MG63 (cell line): Measurements from ENCODE around the gene PDSS2. TPM values are rescaled to one million over a fixed set of nuclear protein-coding genes. Genes with fewer than 3 reads are reported as not detected.
"Not testable (repeated sequence)": the region's sequence is repeated elsewhere in the genome, so short reads cannot be mapped to it uniquely, and the experiment has no call there.

Experiments used
- DNase-seq: peaks from one replicate; pipeline ENCODE4 v3.0.0-alpha.2; 2020
- H3K27me3 ChIP-seq: fragments of 250-450 bp; sonication (Bioruptor Pico); 2 replicates; pipeline ENCODE4 v1.5.1; 2020; ENCODE audit warnings: mild to moderate bottlenecking, moderate library complexity
- H3K36me3 ChIP-seq: fragments of 250-450 bp; sonication (Bioruptor Pico); 2 replicates; pipeline ENCODE4 v1.5.1; 2020; ENCODE audit warnings: mild to moderate bottlenecking, moderate library complexity
- H3K4me3 ChIP-seq: fragments of 250-450 bp; sonication (Bioruptor Pico); 2 replicates; pipeline ENCODE4 v1.5.1; 2020; ENCODE audit warnings: mild to moderate bottlenecking, moderate library complexity
- H3K9me3 ChIP-seq: fragments of 250-450 bp; sonication (Bioruptor Pico); 2 replicates; pipeline ENCODE4 v1.5.1; 2020; ENCODE audit warnings: mild to moderate bottlenecking, moderate library complexity
- total RNA-seq: library from RNA; depleted of rRNA; stranded (reverse); fragments of >200 nt; shearing (Covaris generic); gene quantifications from 2 replicates; pipeline ENCODE4 v1.2.3, GENCODE V29; 2014; ENCODE audit warnings: low replicate concordance

PDSS2 gene
- total RNA-seq, 1 experiment from 2014 or later: 13.9 TPM

DNA sequence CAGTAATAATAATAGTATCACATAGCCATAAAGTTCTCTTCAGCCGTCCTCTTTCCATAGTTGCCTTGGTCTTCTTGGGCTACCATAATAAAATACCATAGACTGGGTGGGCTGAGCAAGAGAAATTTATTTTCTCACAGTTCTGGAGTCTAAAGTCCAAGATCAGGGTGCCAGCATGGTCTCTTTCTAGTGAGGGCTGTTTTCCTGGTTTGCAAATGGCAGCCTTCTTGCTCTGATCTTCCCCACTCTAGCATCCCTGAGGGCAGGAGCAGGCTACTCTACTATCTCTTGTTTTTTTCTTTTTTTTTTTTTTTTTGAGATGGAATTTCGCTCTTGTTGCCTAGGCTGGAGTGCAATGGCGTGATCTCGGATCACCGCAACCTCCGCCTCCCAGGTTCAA, 335.9 kb downstream of the PDSS2 start:
- H3K27me3 ChIP-seq: no peaks in the 10 kb centered on the region
- DNase-seq: no peak

DNA sequence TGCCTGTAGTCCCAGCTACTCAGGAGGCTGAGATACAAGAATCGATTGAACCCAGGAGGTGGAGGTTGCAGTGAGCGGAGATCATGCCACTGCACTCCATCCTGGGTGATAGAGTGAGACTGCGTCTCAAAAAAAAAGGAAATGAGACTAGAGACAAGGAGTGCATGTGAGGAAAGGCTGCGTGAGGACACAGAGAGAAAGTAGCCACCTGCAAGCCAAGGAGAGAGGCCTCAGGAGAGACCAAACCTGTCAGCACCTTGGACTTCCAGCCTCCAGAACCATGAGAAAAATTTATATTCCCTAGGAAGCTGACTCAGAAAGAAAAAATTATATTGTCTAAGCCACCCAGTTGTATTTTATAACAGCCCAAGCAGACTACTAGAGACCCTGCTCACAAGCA, 336.6 kb downstream of the PDSS2 start:
- no peaks in the 10 kb centered on the region for H3K9me3 ChIP-seq
- no peak for DNase-seq
- no peak overlapping the region for H3K4me3 ChIP-seq
- no peaks in the 10 kb centered on the region for H3K27me3 ChIP-seq
- H3K36me3 ChIP-seq: no peaks in the 10 kb centered on the region

More for the DNA sequence above, 335.9 kb downstream of the PDSS2 start:
- no peak overlapping the region for H3K4me3 ChIP-seq
- H3K36me3 ChIP-seq: no peaks in the 10 kb centered on the region
- no peaks in the 10 kb centered on the region for H3K9me3 ChIP-seq

DNA sequence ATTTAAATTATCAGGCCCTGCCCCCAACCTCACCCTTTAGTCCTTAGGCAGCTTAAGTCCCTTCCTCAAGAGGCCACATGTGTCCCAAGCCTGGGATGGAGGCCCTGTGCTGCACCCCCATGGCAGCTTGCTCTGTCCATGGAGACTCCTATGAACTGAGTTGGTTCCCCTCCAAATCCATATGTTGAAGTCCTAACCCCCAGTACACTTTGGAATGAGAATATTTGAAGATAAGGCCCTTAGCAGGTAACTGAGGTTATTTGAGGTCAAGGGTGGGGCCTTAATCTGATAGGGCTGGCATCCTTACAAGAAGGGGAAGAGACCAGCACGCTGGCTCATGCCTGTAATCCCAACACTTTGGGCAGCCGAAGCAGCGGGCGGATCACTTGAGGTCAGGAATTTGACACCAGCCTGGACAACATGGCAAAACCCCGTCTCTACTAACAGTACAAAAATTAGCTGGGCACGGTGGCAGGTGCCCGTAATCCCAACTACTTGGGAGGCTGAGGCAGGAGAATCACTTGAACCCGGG, 337.3 kb downstream of the PDSS2 start:
- H3K27me3 ChIP-seq: no peaks in the 10 kb centered on the region; the same call in 1 of the 2 replicates
- no peak for DNase-seq
- no peaks in the 10 kb centered on the region for H3K36me3 ChIP-seq
- H3K9me3 ChIP-seq: no peaks in the 10 kb centered on the region
- no peak overlapping the region for H3K4me3 ChIP-seq

DNA sequence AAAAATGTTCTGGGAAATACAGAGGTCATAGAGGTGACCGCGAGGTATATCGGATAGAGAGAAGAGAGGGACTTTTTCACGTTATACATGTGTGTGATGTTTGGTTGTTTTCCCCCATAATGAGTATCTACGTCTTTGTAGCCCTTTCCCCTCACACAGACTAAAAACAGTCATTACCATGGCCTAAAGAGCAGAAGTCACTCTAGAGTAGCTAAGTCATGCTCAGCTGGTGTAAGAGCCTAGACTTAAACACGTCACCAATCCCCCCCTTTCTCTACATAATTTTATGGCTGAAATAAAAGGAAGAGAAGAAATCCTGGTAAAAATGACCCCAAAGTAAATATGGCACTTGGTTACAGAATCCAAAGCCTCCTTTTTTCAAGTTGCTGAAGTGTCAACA, 338.1 kb downstream of the PDSS2 start:
- Histone ChIP-seq H3K36me3 (no peaks in the 10 kb centered on the region), H3K4me3 (no peak overlapping the region), H3K27me3 (peaks cover 1% of the 10 kb centered on the region; the same call in 1 of the 2 replicates), H3K9me3 (no peaks in the 10 kb centered on the region)
- no peak for DNase-seq

DNA sequence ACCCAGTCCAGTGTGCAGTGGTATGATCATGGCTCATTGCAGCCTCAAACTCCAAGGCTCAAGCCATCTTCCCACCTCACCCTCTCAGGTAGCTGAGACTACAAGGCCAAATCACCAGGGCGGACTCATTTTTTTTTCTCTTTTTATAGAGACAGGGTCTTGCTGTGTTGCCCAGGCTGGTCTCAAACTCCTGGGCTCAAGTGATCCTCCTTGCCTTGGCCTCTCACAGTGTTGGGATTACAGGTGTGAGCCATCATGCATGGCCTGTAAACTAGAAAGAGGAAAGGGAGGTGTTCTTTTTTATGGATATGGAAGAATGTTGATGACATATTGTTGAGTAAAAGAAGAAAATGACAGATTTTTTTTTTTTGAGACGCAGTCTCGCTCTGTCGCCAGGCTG, 339.0 kb downstream of the PDSS2 start:
- peaks cover 4% of the 10 kb centered on the region; the same call in 1 of the 2 replicates for H3K27me3 ChIP-seq
- H3K36me3 ChIP-seq: no peaks in the 10 kb centered on the region
- H3K9me3 ChIP-seq: no peaks in the 10 kb centered on the region
- no peak overlapping the region for H3K4me3 ChIP-seq
- DNase-seq: no peak

DNA sequence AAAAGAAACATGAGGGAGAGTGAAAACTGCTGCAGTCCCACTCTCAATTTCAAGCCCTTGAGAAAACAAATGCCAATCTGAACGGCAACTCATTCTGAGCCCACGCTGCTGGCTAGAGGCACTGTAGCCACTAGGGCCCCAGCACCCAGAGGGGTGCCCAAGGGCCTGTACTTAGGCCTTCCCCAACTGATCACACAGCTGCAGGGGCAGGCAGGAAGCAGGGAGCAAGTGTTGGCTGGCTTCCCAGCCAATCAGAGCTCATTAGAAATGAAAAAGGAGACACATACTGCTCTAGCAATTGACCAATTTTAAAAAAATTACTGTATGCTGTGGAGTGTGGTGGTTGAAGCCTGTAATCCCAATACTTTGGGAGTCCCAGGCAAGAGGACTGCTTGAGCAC, 340.4 kb downstream of the PDSS2 start:
- Histone ChIP-seq H3K36me3 (no peaks in the 10 kb centered on the region; the same call in 1 of the 2 replicates), H3K9me3 (no peaks in the 10 kb centered on the region), H3K4me3 (no peak overlapping the region), H3K27me3 (peaks cover 4% of the 10 kb centered on the region; the same call in 1 of the 2 replicates)
- DNase-seq: no peak

DNA sequence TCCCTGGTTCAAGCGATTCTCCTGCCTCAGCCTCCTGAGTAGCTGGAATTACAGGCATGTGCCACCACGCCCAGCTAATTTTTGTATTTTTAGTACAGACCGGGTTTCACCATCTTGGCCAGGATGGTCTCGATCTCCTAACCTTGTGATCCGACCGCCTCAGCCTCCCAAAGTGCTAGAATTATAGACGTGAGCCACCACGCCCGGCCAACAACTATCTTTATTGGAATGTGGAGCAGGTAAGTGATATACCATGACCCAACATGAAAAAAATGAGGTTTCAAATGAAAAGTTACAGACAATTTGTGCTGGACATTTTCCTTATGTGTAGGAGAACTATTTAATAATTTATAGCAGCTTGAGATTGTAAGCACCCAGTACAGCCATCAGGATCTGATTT, 340.8 kb downstream of the PDSS2 start:
- DNase-seq, H3K36me3 ChIP-seq, H3K27me3 ChIP-seq, H3K4me3 ChIP-seq, H3K9me3 ChIP-seq: not testable (repeated sequence)

DNA sequence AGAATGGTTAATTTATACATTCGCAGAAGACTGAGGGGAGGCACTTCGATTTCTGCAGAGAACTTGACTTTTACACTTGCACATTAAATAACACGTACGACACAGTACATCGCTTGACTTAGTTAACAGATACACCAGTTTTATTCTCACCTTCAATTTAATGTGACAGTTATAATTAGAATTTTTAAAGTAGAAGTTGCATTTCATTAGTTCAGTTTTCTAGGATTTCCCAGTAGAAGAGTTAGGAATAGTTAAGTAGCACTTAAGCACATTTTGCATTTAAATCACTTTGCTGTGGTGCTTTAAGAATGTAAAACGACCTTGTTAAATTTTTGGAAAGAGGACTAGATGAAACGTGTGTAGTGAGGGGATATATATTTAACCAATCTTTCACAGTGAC, 342.4 kb downstream of the PDSS2 start:
- no peaks in the 10 kb centered on the region; the same call in 1 of the 2 replicates for H3K36me3 ChIP-seq
- DNase-seq: no peak
- H3K4me3 ChIP-seq: no peak overlapping the region
- peaks cover 4% of the 10 kb centered on the region; the same call in 1 of the 2 replicates for H3K27me3 ChIP-seq
- no peaks in the 10 kb centered on the region for H3K9me3 ChIP-seq

DNA sequence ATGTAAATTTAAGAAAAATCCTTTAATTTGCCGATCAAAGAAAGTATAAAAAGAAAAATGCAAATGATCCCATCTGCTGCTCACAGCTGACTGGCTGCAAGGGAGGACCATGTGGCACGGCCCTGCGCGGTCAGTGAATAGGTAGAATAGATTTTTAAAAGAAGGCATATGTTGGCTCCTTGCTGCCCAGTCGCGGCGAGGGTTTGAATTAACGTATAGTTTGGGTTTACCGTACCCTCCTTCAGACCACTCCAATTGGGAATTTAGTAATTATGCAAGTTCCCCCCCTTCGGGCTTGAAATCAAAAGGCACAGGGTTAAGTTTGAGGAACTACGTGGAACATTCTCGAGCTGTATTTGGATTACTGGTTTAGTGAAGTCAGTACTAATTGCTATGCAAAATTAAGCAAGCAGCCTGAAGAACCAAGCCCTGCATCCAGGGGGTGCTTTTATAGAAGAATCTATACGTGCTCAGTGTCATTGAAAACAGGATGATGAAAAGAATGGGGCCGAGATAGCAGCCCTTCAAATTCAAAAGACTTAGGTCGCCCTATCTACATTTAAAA, 343.0 kb downstream of the PDSS2 start:
- no peaks in the 10 kb centered on the region; the same call in 1 of the 2 replicates for H3K36me3 ChIP-seq
- peak overlapping the region; percentile 61 for H3K4me3 ChIP-seq
- no peaks in the 10 kb centered on the region for H3K9me3 ChIP-seq
- peak; percentile 9 for DNase-seq
- H3K27me3 ChIP-seq: peaks cover 4% of the 10 kb centered on the region; the same call in 1 of the 2 replicates

DNA sequence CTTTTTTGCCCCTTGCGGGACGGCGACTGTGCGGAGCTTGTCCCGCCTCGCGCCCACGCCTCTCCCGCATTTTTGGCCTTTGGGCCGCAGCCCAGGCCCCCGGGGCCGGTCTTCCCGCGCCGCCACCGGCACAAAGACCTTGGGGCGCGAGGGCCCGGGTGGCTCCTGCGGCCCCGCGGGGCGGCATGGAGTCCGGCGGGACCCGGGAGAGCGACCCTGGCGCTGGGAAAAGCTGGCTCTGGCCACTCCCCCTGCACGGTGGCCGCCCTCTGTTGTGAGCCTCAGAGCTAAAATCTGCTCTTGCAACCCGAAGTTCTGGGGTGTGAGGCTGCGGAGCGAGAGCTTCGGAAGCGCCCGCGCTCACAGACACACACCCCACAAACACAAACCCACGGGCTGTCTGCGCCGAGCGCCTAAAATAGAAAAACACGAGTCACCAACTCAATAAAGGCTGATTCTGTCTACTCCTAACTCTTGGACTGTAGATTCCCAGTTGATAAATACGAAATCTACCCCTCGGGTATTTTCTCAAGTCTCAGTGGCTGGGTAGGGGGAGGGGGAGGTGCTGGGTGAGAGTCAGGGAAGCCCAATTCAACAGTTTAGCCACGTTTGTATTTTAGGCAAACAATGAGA, 343.6 kb downstream of the PDSS2 start:
- Histone ChIP-seq H3K27me3 (peaks cover 4% of the 10 kb centered on the region; the same call in 1 of the 2 replicates), H3K36me3 (no peaks in the 10 kb centered on the region; the same call in 1 of the 2 replicates), H3K4me3 (peak overlapping the region; percentile 61), H3K9me3 (no peaks in the 10 kb centered on the region)
- peak; percentile 63 for DNase-seq

DNA sequence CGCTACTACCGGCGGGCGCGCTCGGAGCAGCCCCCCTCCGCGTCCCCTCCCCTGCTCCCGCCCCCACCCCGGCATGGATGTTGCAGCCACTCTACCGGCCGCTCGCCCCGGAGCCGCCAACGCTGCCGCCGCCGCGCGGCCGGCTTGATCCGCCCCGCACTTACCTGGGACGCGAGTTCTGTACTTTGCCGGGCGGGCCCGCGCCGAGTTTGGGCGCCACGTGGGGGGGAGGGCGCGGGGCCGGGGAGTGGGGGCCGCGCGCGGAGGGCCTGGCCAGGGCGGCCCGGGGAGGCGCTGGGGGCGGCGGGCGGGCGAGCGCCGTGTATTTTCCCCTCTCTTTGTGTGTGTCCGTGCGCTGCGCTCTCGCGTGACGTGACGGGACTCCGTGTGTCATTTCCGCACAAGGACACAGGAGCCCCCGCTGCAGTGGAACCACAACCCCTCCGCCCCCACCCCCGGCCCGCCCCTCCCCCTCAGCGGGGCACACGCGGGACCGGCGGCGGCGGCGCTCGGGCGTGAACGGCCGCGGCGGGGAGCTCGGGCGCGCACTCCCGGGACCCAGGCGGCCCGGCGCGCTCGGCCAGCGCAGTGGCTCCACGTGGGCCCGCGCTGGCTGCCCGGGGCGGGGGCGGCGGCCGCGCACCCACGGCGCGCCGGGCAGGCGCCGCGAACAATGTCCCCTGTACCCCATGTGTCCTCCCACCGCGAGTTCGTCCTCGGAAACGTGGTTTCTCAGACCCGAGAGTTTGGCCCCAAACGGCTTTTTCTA, 344.3 kb downstream of the PDSS2 start, which contains the start of gene BEND3:
BEND3 (minus strand) TSS at position 590 of the 769 bp plus-strand sequence. CDS start 16,230 bp downstream, outside the sequence.
- Histone ChIP-seq H3K9me3 (no peaks in the 10 kb centered on the region), H3K4me3 (peak within 1 kb of the TSS; percentile 61), H3K36me3 (no peaks in the 10 kb centered on the region; the same call in 1 of the 2 replicates), H3K27me3 (peaks cover 4% of the 10 kb centered on the region; the same call in 1 of the 2 replicates)
- DNase-seq: peak; percentile 34

DNA sequence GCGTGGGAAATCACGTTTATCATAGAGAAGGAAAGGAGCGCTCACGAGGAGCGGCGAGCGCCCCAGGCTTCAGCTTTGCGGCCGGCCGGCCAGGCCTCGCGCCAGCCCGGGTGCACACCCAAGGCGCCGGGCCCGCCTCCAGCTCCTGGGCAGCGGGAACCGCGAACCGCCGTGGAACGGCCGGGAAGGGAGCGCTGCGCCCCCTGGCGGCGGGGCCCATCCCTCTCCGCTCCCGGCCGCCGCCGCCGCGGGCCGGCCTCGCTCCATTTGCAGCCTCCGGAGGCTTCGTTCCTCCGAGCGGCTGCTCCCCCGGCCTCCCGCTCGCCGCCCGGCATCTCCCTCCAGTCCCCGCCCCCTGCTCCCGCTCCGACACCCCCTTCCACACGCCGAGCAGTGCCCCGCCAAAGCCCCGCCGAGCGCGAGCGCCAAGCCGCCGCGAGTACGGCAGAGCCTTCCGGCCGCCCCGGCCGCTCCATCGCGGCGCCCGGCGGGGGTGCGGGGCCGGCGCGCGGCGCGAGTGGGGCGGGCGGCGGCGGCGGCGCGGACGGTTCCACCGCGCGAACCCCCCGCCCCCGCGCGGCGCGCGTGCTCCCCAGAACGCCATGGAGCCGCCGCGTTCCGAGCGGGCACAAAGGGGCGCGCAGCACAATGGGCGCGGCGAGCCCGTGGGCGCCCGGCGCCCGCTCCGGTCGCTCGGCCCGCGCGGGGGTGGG, 345.0 kb downstream of the PDSS2 start:
- H3K27me3 ChIP-seq: peaks cover 4% of the 10 kb centered on the region; the same call in 1 of the 2 replicates
- H3K36me3 ChIP-seq: no peaks in the 10 kb centered on the region; the same call in 1 of the 2 replicates
- peak; percentile 87 for DNase-seq
- H3K9me3 ChIP-seq: no peaks in the 10 kb centered on the region
- peak overlapping the region; percentile 55 for H3K4me3 ChIP-seq

DNA sequence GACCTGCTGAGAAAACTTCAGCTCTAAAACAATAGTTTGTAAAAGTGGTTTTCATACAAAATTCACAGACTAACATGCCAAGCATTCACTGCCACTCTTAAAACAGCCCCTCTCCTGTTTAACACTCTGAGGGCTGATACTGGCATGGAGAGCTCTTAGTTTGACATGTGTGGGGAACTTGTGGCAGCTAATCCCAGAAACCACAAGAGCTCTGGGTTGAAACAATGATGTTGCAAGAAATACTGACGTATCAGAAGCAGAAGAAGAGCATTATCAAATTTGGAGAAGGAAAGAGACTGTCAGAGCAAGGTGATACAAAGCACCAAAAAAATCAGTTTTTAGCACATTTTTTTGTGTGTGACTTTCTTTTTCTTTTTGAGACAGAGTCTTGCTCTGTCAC, 349.2 kb downstream of the PDSS2 start:
- Histone ChIP-seq H3K9me3 (no peaks in the 10 kb centered on the region), H3K36me3 (no peaks in the 10 kb centered on the region; the same call in 1 of the 2 replicates), H3K4me3 (no peak overlapping the region), H3K27me3 (no peaks in the 10 kb centered on the region)
- no peak for DNase-seq

DNA sequence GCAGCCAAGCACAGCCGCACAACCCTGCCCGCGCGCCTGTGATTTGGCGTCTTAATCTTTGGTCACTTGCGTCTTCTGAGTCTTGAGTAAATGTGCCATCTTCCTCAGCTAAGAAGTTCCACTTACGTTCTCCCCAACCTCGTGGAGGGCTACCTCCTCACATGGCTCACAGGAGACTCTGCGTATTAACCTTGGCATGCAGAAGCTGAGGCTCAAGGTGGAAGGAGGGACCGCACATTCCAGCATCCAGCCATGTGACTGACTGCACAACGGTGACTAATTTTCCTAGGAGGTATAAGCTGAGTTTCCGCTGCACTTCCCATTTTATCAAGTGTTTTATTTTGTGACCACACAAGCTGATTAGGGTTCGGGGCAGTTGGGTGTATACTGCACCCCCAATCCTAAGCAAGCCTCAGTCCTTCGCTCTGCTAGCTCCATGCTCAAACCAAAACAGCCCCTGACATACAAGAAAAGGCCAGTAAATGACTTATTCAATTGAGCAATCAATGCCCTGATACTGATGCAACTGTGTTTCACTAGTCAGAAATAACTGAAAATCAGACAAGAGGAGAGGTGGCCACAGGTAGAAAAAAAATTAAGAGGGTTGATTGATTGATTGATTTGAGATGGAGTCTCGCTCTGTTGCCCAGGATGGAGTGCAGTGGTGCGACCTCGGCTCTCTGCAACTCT, 351.0 kb downstream of the PDSS2 start:
- Histone ChIP-seq H3K4me3 (no peak overlapping the region), H3K27me3 (no peaks in the 10 kb centered on the region), H3K36me3 (no peaks in the 10 kb centered on the region), H3K9me3 (no peaks in the 10 kb centered on the region)
- no peak for DNase-seq

DNA sequence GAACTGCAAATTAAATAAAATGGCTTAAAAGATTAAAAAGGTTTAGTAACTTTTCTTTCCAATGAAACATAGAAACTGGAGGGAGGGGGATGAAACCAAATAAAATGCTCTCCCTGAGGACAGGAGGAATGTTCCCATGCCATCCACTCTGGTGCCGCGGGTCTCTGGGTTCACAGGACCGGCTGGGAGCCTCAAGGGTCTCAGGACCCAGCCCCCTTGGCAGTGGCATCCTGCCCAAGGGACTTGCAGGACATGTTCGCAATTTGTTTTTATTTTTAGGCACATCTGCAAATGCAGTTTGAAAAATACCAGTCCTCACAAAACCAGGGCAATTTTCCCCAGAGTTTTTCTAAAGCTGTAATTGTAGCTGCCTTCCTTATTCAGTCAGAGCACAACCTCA, 351.6 kb downstream of the PDSS2 start:
- Histone ChIP-seq H3K9me3 (no peaks in the 10 kb centered on the region), H3K27me3 (no peaks in the 10 kb centered on the region), H3K4me3 (no peak overlapping the region), H3K36me3 (no peaks in the 10 kb centered on the region)
- DNase-seq: no peak

DNA sequence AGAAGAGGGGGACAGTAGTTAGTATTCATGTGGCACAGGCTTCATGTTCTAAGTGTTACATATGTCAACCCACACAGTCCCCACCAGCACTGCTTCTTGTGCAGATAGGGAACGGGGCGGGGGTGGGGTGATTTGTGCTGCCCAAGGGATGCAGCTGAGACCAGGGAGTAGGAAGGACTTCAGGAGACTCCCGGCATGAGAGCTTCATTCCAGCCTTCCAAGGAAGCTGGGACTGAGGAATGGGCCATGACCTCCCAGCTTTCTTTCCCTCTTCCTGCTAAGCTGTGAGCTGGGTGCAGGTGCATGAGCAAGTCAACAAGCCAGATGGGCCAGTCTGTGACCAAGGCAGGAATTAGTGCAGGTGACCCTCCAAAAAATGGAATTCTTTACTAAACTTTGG, 353.2 kb downstream of the PDSS2 start:
- Histone ChIP-seq H3K9me3 (no peaks in the 10 kb centered on the region), H3K36me3 (no peaks in the 10 kb centered on the region)

More for the DNA sequence above, 353.2 kb downstream of the PDSS2 start:
- Histone ChIP-seq H3K27me3 (no peaks in the 10 kb centered on the region), H3K4me3 (no peak overlapping the region)
- no peak for DNase-seq
